ENCODE measurements around the gene CAPN5. TPM values are rescaled to one million over a fixed set of nuclear protein-coding genes. Genes with fewer than 3 reads are reported as not detected.

The CAPN5 gene
- total RNA-seq, 1 donor from 2014 or later = 29.7 TPM

GRCh38 chr11:77053217-77054015 is 13.4 kb upstream of the CAPN5 start:
- no peaks in the 10 kb centered on the region for H3K36me3 Mint-ChIP-seq (ENCODE audit: low read depth, unreplicated experiment)

GRCh38 chr11:77054084-77054483 is 12.7 kb upstream of the CAPN5 start:
- Mint-ChIP-seq H3K9me3 (ENCODE audit: unreplicated experiment) (no peaks in the 10 kb centered on the region), H3K27ac (ENCODE audit: unreplicated experiment) (no peak overlapping the region), H3K4me1 (ENCODE audit: unreplicated experiment) (no peaks in the 10 kb centered on the region), H3K4me3 (ENCODE audit: unreplicated experiment) (no peak overlapping the region), H3K36me3 (ENCODE audit: low read depth, unreplicated experiment) (no peaks in the 10 kb centered on the region), H3K27me3 (ENCODE audit: unreplicated experiment) (peaks cover 9% of the 10 kb centered on the region)
- no peak for DNase-seq (ENCODE audit: low spot score)
- TF ChIP-seq CTCF (IDR thresholded peaks at IDR 0.05; ENCODE audit: unreplicated experiment) = no peak

More at GRCh38 chr11:77053217-77054015, 13.4 kb upstream of the CAPN5 start:
- TF ChIP-seq CTCF (IDR thresholded peaks at IDR 0.05; ENCODE audit: unreplicated experiment) = no peak
- H3K27me3 Mint-ChIP-seq (ENCODE audit: unreplicated experiment) = peaks cover 6% of the 10 kb centered on the region
- DNase-seq (ENCODE audit: low spot score) = no peak
- H3K27ac Mint-ChIP-seq (ENCODE audit: unreplicated experiment) = no peak overlapping the region
- H3K4me3 Mint-ChIP-seq (ENCODE audit: unreplicated experiment) = no peak overlapping the region
- H3K9me3 Mint-ChIP-seq (ENCODE audit: unreplicated experiment) = no peaks in the 10 kb centered on the region
- no peaks in the 10 kb centered on the region for H3K4me1 Mint-ChIP-seq (ENCODE audit: unreplicated experiment)

GRCh38 chr11:77055101-77055561 is 11.6 kb upstream of the CAPN5 start:
- H3K27ac Mint-ChIP-seq (ENCODE audit: unreplicated experiment) = no peak overlapping the region

GRCh38 chr11:77055913-77056312 is 10.9 kb upstream of the CAPN5 start:
- peaks cover 9% of the 10 kb centered on the region for H3K27me3 Mint-ChIP-seq (ENCODE audit: unreplicated experiment)
- TF ChIP-seq CTCF (IDR thresholded peaks at IDR 0.05; ENCODE audit: unreplicated experiment) = no peak
- H3K4me1 Mint-ChIP-seq (ENCODE audit: unreplicated experiment) = no peaks in the 10 kb centered on the region
- no peak overlapping the region for H3K4me3 Mint-ChIP-seq (ENCODE audit: unreplicated experiment)
- no peak for DNase-seq (ENCODE audit: low spot score)
- H3K27ac Mint-ChIP-seq (ENCODE audit: unreplicated experiment) = no peak overlapping the region
- H3K9me3 Mint-ChIP-seq (ENCODE audit: unreplicated experiment) = no peaks in the 10 kb centered on the region
- H3K36me3 Mint-ChIP-seq (ENCODE audit: low read depth, unreplicated experiment) = no peaks in the 10 kb centered on the region

More at GRCh38 chr11:77055101-77055561, 11.6 kb upstream of the CAPN5 start:
- no peaks in the 10 kb centered on the region for H3K4me1 Mint-ChIP-seq (ENCODE audit: unreplicated experiment)
- no peak for TF ChIP-seq CTCF (IDR thresholded peaks at IDR 0.05; ENCODE audit: unreplicated experiment)
- peaks cover 9% of the 10 kb centered on the region for H3K27me3 Mint-ChIP-seq (ENCODE audit: unreplicated experiment)
- H3K4me3 Mint-ChIP-seq (ENCODE audit: unreplicated experiment) = no peak overlapping the region
- H3K9me3 Mint-ChIP-seq (ENCODE audit: unreplicated experiment) = no peaks in the 10 kb centered on the region
- no peak for DNase-seq (ENCODE audit: low spot score)
- no peaks in the 10 kb centered on the region for H3K36me3 Mint-ChIP-seq (ENCODE audit: low read depth, unreplicated experiment)

GRCh38 chr11:77056814-77057402 is 9.9 kb upstream of the CAPN5 start:
- Mint-ChIP-seq H3K4me3 (ENCODE audit: unreplicated experiment) (no peak overlapping the region), H3K27ac (ENCODE audit: unreplicated experiment) (no peak overlapping the region), H3K27me3 (ENCODE audit: unreplicated experiment) (peaks cover 9% of the 10 kb centered on the region), H3K4me1 (ENCODE audit: unreplicated experiment) (no peaks in the 10 kb centered on the region), H3K9me3 (ENCODE audit: unreplicated experiment) (no peaks in the 10 kb centered on the region), H3K36me3 (ENCODE audit: low read depth, unreplicated experiment) (no peaks in the 10 kb centered on the region)
- no peak for DNase-seq (ENCODE audit: low spot score)
- no peak for TF ChIP-seq CTCF (IDR thresholded peaks at IDR 0.05; ENCODE audit: unreplicated experiment)
